SU-DHL-6 (cell line): ENCODE results near the gene S100PBP.

Experiments
- H2AFZ ChIP-seq: fragments of 200-600 bp; sonication (generic); 2 replicates; pipeline ENCODE4 v1.6.1; 2014; ENCODE audit warnings: low read depth, mild to moderate bottlenecking, moderate library complexity, mixed read lengths, antibody characterized with exemption, low read length; ENCODE audit not compliant: severe bottlenecking
- H3F3A ChIP-seq: fragments of 200-600 bp; shearing (Covaris generic); 2 replicates; pipeline ENCODE4 v1.6.0; 2016; ENCODE audit warnings: antibody characterized with exemption, mild to moderate bottlenecking; ENCODE audit not compliant: insufficient read depth
- H3K27ac ChIP-seq: fragments of 200-600 bp; sonication (generic); 2 replicates; pipeline ENCODE4 v1.5.1; 2016; ENCODE audit warnings: low read depth, mild to moderate bottlenecking, low read length, moderate library complexity, mixed read lengths
- H3K27me3 ChIP-seq: fragments of 200-600 bp; sonication (generic), shearing (Covaris generic); 2 replicates; pipeline ENCODE4 v1.6.0; 2014; ENCODE audit warnings: mild to moderate bottlenecking, low read length
- H3K36me3 ChIP-seq: fragments of 200-600 bp; sonication (generic); 2 replicates; pipeline ENCODE4 v1.6.1; 2014; ENCODE audit warnings: mild to moderate bottlenecking, low read length, mixed read lengths
- H3K4me2 ChIP-seq: fragments of 300-600, 200-600 bp; shearing (Covaris generic), sonication (generic); 2 replicates; pipeline ENCODE4 v1.6.0; 2014; ENCODE audit warnings: low read length, low read depth, mild to moderate bottlenecking; ENCODE audit not compliant: poor library complexity, severe bottlenecking
- H3K4me3 ChIP-seq: fragments of 200-600 bp; sonication (generic); 2 replicates; pipeline ENCODE4 v1.5.1; 2014; ENCODE audit warnings: antibody characterized with exemption, low read length, mild to moderate bottlenecking, mixed read lengths; ENCODE audit not compliant: insufficient read depth, poor library complexity, severe bottlenecking
- H3K79me2 ChIP-seq: fragments of 200-600 bp; sonication (generic); 2 replicates; pipeline ENCODE4 v1.6.1; 2014; ENCODE audit warnings: mild to moderate bottlenecking, low read length, moderate library complexity; ENCODE audit not compliant: insufficient read depth
- H3K9ac ChIP-seq: fragments of 200-600 bp; sonication (generic); 2 replicates; pipeline ENCODE4 v1.7.0; 2014; ENCODE audit warnings: mild to moderate bottlenecking, low read length
- H3K9me2 ChIP-seq: fragments of 200-600 bp; sonication (generic); replicated peaks from 2 replicates; pipeline ENCODE4 v1.6.1; 2014; ENCODE audit warnings: low read length; ENCODE audit not compliant: insufficient read depth
- H3K9me3 ChIP-seq: fragments of 200-600 bp; sonication (generic); 2 replicates; pipeline ENCODE4 v1.6.1; 2014; ENCODE audit warnings: low read length, mixed read lengths; ENCODE audit not compliant: insufficient read depth
- H4K20me1 ChIP-seq: fragments of 200-600 bp; sonication (generic); 2 replicates; pipeline ENCODE4 v1.6.1; 2014; ENCODE audit warnings: low read depth, mild to moderate bottlenecking, antibody characterized with exemption, low read length, moderate library complexity, mixed read lengths
- CTCF ChIP-seq: fragments of 200-600 bp; sonication (generic); IDR thresholded peaks from one replicate; pipeline ENCODE4 v1.5.1; 2017; ENCODE audit warnings: antibody characterized with exemption, mild to moderate bottlenecking, low read length, moderate library complexity; ENCODE audit not compliant: insufficient read depth, poor library complexity, severe bottlenecking
- EZH2phosphoT487 ChIP-seq: fragments of 200-600 bp; sonication (generic), shearing (Covaris generic); conservative IDR thresholded peaks from 2 replicates; pipeline ENCODE4 v1.6.1; 2018; ENCODE audit warnings: mild to moderate bottlenecking, antibody characterized with exemption, low read length, moderate library complexity, mixed read lengths

Gene S100PBP

GRCh38 chr1:32892368-32893197 lies 75.1 kb downstream of the S100PBP start:
- Histone ChIP-seq H3K9me2 (no peaks in the 10 kb centered on the region), H3K27me3 (no peaks in the 10 kb centered on the region), H3K9me3 (no peaks in the 10 kb centered on the region), H3K79me2 (no peaks in the 10 kb centered on the region), H3K4me2 (peak overlapping the region; percentile 48), H3K9ac (peak overlapping the region; percentile 38; the same call in 1 of the 2 replicates), H3K4me3 (no peak overlapping the region), H3K27ac (no peak overlapping the region), H3K36me3 (no peaks in the 10 kb centered on the region), H2AFZ (no peak overlapping the region), H3F3A (no peaks in the 10 kb centered on the region), H4K20me1 (no peaks in the 10 kb centered on the region)
- no peak for TF ChIP-seq EZH2phosphoT487
- peak; percentile 74 for TF ChIP-seq CTCF

- Histone ChIP-seq H3K27me3 (no peaks in the 10 kb centered on the region), H3K27ac (no peak overlapping the region), H3K9me3 (no peaks in the 10 kb centered on the region), H3K4me3 (no peak overlapping the region), H4K20me1 (no peaks in the 10 kb centered on the region), H3K4me2 (peak overlapping the region; percentile 48), H3K9me2 (no peaks in the 10 kb centered on the region), H3K9ac (peak overlapping the region; percentile 38; the same call in 1 of the 2 replicates), H2AFZ (no peak overlapping the region), H3K36me3 (no peaks in the 10 kb centered on the region), H3K79me2 (no peaks in the 10 kb centered on the region), H3F3A (no peaks in the 10 kb centered on the region)
- TF ChIP-seq CTCF (peak; percentile 17), EZH2phosphoT487 (no peak)
These were observed 76.0 kb downstream of the S100PBP start for GRCh38 chr1:32893198-32894018.

- H3K79me2 ChIP-seq: no peaks in the 10 kb centered on the region
- TF ChIP-seq CTCF: no peak
- no peak for TF ChIP-seq EZH2phosphoT487
- H3K9me3 ChIP-seq: no peaks in the 10 kb centered on the region
- no peaks in the 10 kb centered on the region for H3K36me3 ChIP-seq
- no peak overlapping the region for H2AFZ ChIP-seq
- no peak overlapping the region for H3K4me2 ChIP-seq
- H4K20me1 ChIP-seq: no peaks in the 10 kb centered on the region
- H3K9me2 ChIP-seq: no peaks in the 10 kb centered on the region
- no peak overlapping the region for H3K4me3 ChIP-seq
- H3K27ac ChIP-seq: no peak overlapping the region
- no peak overlapping the region for H3K9ac ChIP-seq
- no peaks in the 10 kb centered on the region for H3F3A ChIP-seq
- no peaks in the 10 kb centered on the region for H3K27me3 ChIP-seq
These were observed 76.7 kb downstream of the S100PBP start for GRCh38 chr1:32894019-32894600.
